Left lung (tissue), 10 donors: ENCODE results near the gene JPH2. TPM values are rescaled to one million over a fixed set of nuclear protein-coding genes. Genes with fewer than 3 reads are reported as not detected.
A peak's percentile ranks its signal among the peaks of the same experiment; 100 is the strongest.

ENCODE experiments used
- ATAC-seq: fragments of 200-7000 bp; cut with Tn5 transposase; one replicate; pipeline ENCODE4 v1.9.1; 2020; ENCODE audit warnings: moderate library complexity
- DNase-seq, 4 donors: peaks; one replicate each; pipeline ENCODE4 v3.0.0-alpha.2; 2013 to 2020
- H3K27ac ChIP-seq, 2 donors: fragments of 200-600 bp; sonication (generic) in 1 of 2; one replicate each; pipeline versions ENCODE4 v1.5.0 to v1.8.0; 2020 to 2021
- H3K27me3 ChIP-seq, 2 donors: fragments of 200-600 bp; sonication (generic) in 1 of 2; one replicate each; pipeline versions ENCODE4 v1.5.0 to v1.8.0; 2020 to 2021
- H3K36me3 ChIP-seq, 2 donors: fragments of 200-600 bp; sonication (generic) in 1 of 2; one replicate each; pipeline versions ENCODE4 v1.5.0 to v1.8.0; 2020 to 2021
- H3K4me1 ChIP-seq, 2 donors: fragments of 200-600 bp; one replicate each; pipeline ENCODE4 v1.8.0; 2021
- H3K4me3 ChIP-seq, 2 donors: fragments of 200-600 bp; sonication (generic) in 1 of 2; one replicate each; pipeline versions ENCODE4 v1.5.0 to v1.8.0; 2020 to 2021; ENCODE audit warnings: mild to moderate bottlenecking in 1 of 2
- H3K9me3 ChIP-seq, 2 donors: fragments of 200-600 bp; sonication (generic) in 1 of 2; one replicate each; pipeline versions ENCODE4 v1.5.0 to v1.8.0; 2020 to 2021
- CTCF ChIP-seq, 2 donors: fragments of 200-600 bp; sonication (generic) in 1 of 2; IDR thresholded peaks; one replicate each; pipeline versions ENCODE4 v1.5.0 to v1.8.0; 2021; ENCODE audit warnings: antibody characterized with exemption in 2 of 2
- intact Hi-C, 2 donors: fragments of 100-400 bp; cut with DNase I; formaldehyde crosslinking; loops; one replicate each; pipeline versions ENCODE4 v1.11.2 to v1.14.2; 2022
- polyA plus RNA-seq, 6 donors: library from polyadenylated mRNA; unstranded; fragments of 120-200 nt; gene quantifications; one replicate each; pipeline ENCODE4 v1.2.1, GENCODE V29; 2013; ENCODE audit not compliant: insufficient read length in 6 of 6
- total RNA-seq, 2 donors: library from RNA; stranded (reverse); fragmentation: NEBNext Ultra II Directional; extraction: Animal tissue kit (Norgen Biotek cat#: 25700); gene quantifications; one replicate each; pipeline ENCODE4 v1.2.1, GENCODE V29; 2021
- donor health status: DM: no; HTN: yes; CAD: no.
- donor health status: DM: no; HTN: no; CAD: no.

The JPH2 gene
- total and polyA plus RNA-seq, 8 donors = 0.83 to 7.4 (median 1.4) TPM

- Histone ChIP-seq H3K27ac (no peak overlapping the region), H3K9me3 (no peaks in the 10 kb centered on the region), H3K27me3 (no peaks in the 10 kb centered on the region), H3K4me1 (peaks cover 18 to 44% of the 10 kb centered on the region in 2 donors), H3K36me3 (peaks cover 0 to 71% of the 10 kb centered on the region in 2 donors), H3K4me3 (no peak overlapping the region)
- TF ChIP-seq CTCF (IDR thresholded peaks at IDR 0.05) = no peak
- intact Hi-C loops = no loop called here
- DNase-seq = no peak
- ATAC-seq = no peak
These were observed 16.2 kb upstream of the JPH2 start for GRCh38 chr20:44203161-44203560.

- Histone ChIP-seq H3K4me1 (peaks cover 10 to 22% of the 10 kb centered on the region in 2 donors), H3K27ac (no peak overlapping the region), H3K4me3 (no peak overlapping the region), H3K27me3 (no peaks in the 10 kb centered on the region), H3K9me3 (no peaks in the 10 kb centered on the region), H3K36me3 (peaks cover 0 to 84% of the 10 kb centered on the region in 2 donors)
- intact Hi-C loops = no loop called here
- ATAC-seq = peak; percentile 74
- DNase-seq = no peak
- TF ChIP-seq CTCF (IDR thresholded peaks at IDR 0.05) = no peak
These were observed 14.0 kb upstream of the JPH2 start for GRCh38 chr20:44200983-44201382.

GRCh38 chr20:44200371-44200770, 13.4 kb upstream of the JPH2 start:
- Histone ChIP-seq H3K9me3 (no peaks in the 10 kb centered on the region), H3K27me3 (no peaks in the 10 kb centered on the region), H3K4me1 (peaks cover 10 to 21% of the 10 kb centered on the region in 2 donors), H3K27ac (no peak overlapping the region), H3K36me3 (peaks cover 0 to 83% of the 10 kb centered on the region in 2 donors), H3K4me3 (no peak overlapping the region)
- TF ChIP-seq CTCF (IDR thresholded peaks at IDR 0.05) = no peak
- ATAC-seq (no peak), DNase-seq (no peak)
- intact Hi-C loops = no loop called here

GRCh38 chr20:44199877-44200276, 12.9 kb upstream of the JPH2 start:
- H3K27ac ChIP-seq = no peak overlapping the region
- no peak for TF ChIP-seq CTCF (IDR thresholded peaks at IDR 0.05)
- H3K4me3 ChIP-seq = no peak overlapping the region
- H3K36me3 ChIP-seq = peaks cover 0 to 78% of the 10 kb centered on the region in 2 donors
- intact Hi-C loops = no loop called here
- H3K4me1 ChIP-seq = peaks cover 10 to 18% of the 10 kb centered on the region in 2 donors
- no peaks in the 10 kb centered on the region for H3K9me3 ChIP-seq
- DNase-seq (no peak), ATAC-seq (no peak)
- no peaks in the 10 kb centered on the region for H3K27me3 ChIP-seq

- Histone ChIP-seq H3K36me3 (peaks cover 0 to 73% of the 10 kb centered on the region in 2 donors), H3K27ac (no peak overlapping the region), H3K4me3 (no peak overlapping the region), H3K27me3 (no peaks in the 10 kb centered on the region), H3K9me3 (no peaks in the 10 kb centered on the region), H3K4me1 (peaks cover 2 to 8% of the 10 kb centered on the region in 2 donors)
- no peak for DNase-seq
- no peak for TF ChIP-seq CTCF (IDR thresholded peaks at IDR 0.05)
- no peak for ATAC-seq
- intact Hi-C loops = no loop called here
These were observed 11.9 kb upstream of the JPH2 start for GRCh38 chr20:44198872-44199271.
